ENCODE measurements around the gene FANCC. TPM values are rescaled to one million over a fixed set of nuclear protein-coding genes. Genes with fewer than 3 reads are reported as not detected.

Gene FANCC
- total and polyA plus RNA-seq, 4 donors: 8.3 to 32.4 (median 11.5) TPM

- H3K27ac ChIP-seq (ENCODE audit: low read depth in 1 of 2, low read length in 2 of 2): no peak overlapping the region
- no peaks in the 10 kb centered on the region for H3K9me3 ChIP-seq (ENCODE audit: control insufficient read depth in 4 of 4, low read length in 3 of 4)
- no peaks in the 10 kb centered on the region for H3K36me3 ChIP-seq (ENCODE audit: control insufficient read depth in 4 of 4, insufficient read depth in 3 of 4, low read depth in 1 of 4, low read length in 3 of 4)
- DNase-seq (ENCODE audit: low spot score): no peak
- 95% methylated on average over 4 of the region's 4 CpGs for WGBS
- TF ChIP-seq EGR1 (IDR thresholded peaks at IDR 0.05; ENCODE audit: low read depth in 2 of 2) (no peak), FOXA2 (IDR thresholded peaks at IDR 0.05) (no peak), RXRA (IDR thresholded peaks at IDR 0.05) (no peak), HNF4G (IDR thresholded peaks at IDR 0.05) (no peak), RAD21 (IDR thresholded peaks at IDR 0.05) (no peak), SP1 (IDR thresholded peaks at IDR 0.05) (no peak), MAX (IDR thresholded peaks at IDR 0.05) (no peak), JUND (IDR thresholded peaks at IDR 0.05) (no peak), GABPA (IDR thresholded peaks at IDR 0.05 in 1 of 2, conservative IDR thresholded peaks at IDR 0.05 in 1 of 2) (no peak), FOXA1 (IDR thresholded peaks at IDR 0.05) (no peak), HNF4A (conservative IDR thresholded peaks at IDR 0.05) (no peak), TAF1 (conservative IDR thresholded peaks at IDR 0.05) (no peak), NR2F2 (IDR thresholded peaks at IDR 0.05) (no peak), YY1 (IDR thresholded peaks at IDR 0.05) (no peak), CTCF (IDR thresholded peaks at IDR 0.05; ENCODE audit: low read depth, low read length, missing input control) (no peak)
- TF ChIP-seq, protein P1, sequence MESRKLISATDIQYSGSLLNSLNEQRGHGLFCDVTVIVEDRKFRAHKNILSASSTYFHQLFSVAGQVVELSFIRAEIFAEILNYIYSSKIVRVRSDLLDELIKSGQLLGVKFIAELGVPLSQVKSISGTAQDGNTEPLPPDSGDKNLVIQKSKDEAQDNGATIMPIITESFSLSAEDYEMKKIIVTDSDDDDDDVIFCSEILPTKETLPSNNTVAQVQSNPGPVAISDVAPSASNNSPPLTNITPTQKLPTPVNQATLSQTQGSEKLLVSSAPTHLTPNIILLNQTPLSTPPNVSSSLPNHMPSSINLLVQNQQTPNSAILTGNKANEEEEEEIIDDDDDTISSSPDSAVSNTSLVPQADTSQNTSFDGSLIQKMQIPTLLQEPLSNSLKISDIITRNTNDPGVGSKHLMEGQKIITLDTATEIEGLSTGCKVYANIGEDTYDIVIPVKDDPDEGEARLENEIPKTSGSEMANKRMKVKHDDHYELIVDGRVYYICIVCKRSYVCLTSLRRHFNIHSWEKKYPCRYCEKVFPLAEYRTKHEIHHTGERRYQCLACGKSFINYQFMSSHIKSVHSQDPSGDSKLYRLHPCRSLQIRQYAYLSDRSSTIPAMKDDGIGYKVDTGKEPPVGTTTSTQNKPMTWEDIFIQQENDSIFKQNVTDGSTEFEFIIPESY (IDR thresholded peaks at IDR 0.05): no peak
- TF ChIP-seq, protein P2, sequence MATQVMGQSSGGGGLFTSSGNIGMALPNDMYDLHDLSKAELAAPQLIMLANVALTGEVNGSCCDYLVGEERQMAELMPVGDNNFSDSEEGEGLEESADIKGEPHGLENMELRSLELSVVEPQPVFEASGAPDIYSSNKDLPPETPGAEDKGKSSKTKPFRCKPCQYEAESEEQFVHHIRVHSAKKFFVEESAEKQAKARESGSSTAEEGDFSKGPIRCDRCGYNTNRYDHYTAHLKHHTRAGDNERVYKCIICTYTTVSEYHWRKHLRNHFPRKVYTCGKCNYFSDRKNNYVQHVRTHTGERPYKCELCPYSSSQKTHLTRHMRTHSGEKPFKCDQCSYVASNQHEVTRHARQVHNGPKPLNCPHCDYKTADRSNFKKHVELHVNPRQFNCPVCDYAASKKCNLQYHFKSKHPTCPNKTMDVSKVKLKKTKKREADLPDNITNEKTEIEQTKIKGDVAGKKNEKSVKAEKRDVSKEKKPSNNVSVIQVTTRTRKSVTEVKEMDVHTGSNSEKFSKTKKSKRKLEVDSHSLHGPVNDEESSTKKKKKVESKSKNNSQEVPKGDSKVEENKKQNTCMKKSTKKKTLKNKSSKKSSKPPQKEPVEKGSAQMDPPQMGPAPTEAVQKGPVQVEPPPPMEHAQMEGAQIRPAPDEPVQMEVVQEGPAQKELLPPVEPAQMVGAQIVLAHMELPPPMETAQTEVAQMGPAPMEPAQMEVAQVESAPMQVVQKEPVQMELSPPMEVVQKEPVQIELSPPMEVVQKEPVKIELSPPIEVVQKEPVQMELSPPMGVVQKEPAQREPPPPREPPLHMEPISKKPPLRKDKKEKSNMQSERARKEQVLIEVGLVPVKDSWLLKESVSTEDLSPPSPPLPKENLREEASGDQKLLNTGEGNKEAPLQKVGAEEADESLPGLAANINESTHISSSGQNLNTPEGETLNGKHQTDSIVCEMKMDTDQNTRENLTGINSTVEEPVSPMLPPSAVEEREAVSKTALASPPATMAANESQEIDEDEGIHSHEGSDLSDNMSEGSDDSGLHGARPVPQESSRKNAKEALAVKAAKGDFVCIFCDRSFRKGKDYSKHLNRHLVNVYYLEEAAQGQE (IDR thresholded peaks at IDR 0.05): no peak
- TF ChIP-seq, protein P3, sequence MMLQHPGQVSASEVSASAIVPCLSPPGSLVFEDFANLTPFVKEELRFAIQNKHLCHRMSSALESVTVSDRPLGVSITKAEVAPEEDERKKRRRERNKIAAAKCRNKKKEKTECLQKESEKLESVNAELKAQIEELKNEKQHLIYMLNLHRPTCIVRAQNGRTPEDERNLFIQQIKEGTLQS (IDR thresholded peaks at IDR 0.05): no peak
- H3K4me1 ChIP-seq (ENCODE audit: control insufficient read depth in 4 of 4, insufficient read depth in 4 of 4, low read length in 3 of 4): no peaks in the 10 kb centered on the region
- H3K9ac ChIP-seq (ENCODE audit: low read depth in 1 of 2, low read length in 2 of 2): no peak overlapping the region
- H3K27me3 ChIP-seq (ENCODE audit: control insufficient read depth in 4 of 4, insufficient read depth in 4 of 4, low read length in 3 of 4): no peaks in the 10 kb centered on the region
- H3K4me3 ChIP-seq (ENCODE audit: low read depth in 1 of 3, low read length in 3 of 3): no peak overlapping the region
Observed at GRCh38 chr9:95201206-95201605, 116.3 kb downstream of the FANCC start.

All from liver (tissue), 9 donors.